LoVo (cell line): ENCODE results near the gene S100A9.
"Not testable (repeated sequence)": the region's sequence is repeated elsewhere in the genome, so short reads cannot be mapped to it uniquely, and the experiment has no call there.

Experiments used
- DNase-seq: peaks from one replicate; pipeline ENCODE4 v3.0.0-alpha.2; 2016; ENCODE audit warnings: low spot score

The S100A9 gene

GRCh38 chr1:153345187-153346076, 12.2 kb upstream of the S100A9 start:
- no peak for DNase-seq

DNA sequence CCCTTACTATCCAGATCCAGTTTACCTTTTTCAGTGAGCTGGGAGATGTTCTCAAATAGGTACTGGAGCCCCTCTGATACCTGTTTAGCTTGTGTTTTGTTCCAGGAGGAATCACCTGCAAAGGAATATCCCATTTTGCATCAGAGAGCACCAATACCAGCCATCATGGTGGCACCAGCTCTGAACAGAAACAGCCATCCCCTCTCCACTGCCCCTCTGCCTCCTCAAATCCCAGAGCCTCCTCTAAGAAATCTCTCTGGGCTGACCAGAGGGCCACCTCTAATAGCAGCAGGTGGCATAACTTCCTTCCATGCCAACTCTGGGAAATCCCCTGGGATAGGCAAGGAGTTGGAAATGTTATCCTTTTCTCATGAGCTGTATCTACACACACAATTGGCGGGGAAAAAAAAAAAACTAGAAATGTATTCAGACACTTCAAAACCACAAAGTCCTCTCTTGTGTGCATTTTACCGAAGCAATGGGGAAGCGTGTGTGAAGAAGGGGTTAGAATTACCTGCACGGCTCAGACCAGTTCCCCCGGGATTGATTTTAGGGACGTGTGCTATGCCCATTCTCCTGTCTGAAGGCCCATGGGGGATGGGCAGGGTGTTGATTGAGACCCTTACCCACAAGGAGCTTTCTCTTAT, 11.5 kb upstream of the S100A9 start:
- DNase-seq, result no peak

DNA sequence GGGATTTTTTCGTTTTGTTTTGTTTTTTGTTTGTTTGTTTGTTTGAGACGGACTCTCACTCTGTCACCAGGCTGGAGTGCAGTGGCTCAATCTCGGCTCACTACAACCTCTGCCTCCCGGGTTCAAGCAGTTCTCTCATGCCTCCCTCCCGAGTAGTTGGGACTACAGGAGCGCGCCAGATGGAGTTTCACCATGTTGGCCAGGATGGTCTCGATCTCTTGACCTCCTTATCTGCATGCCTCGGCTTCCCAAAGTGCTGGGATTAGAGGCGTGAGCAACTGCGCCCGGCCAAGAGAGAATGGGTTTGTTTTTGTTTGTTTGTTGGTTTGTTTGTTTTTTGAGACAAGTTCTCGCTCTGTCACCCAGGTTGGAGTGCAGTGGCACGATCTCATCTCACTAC, 10.6 kb upstream of the S100A9 start:
- DNase-seq, result not testable (repeated sequence)

GRCh38 chr1:153347856-153348255, 9.8 kb upstream of the S100A9 start:
- no peak for DNase-seq

GRCh38 chr1:153348511-153349362, 8.9 kb upstream of the S100A9 start, which contains the start of gene PGLYRP4:
Gene PGLYRP4, minus strand, starts transcription at chr1:153348841. Its CDS starts 909 bp downstream, at chr1:153347932.
- DNase-seq, result no peak

DNA sequence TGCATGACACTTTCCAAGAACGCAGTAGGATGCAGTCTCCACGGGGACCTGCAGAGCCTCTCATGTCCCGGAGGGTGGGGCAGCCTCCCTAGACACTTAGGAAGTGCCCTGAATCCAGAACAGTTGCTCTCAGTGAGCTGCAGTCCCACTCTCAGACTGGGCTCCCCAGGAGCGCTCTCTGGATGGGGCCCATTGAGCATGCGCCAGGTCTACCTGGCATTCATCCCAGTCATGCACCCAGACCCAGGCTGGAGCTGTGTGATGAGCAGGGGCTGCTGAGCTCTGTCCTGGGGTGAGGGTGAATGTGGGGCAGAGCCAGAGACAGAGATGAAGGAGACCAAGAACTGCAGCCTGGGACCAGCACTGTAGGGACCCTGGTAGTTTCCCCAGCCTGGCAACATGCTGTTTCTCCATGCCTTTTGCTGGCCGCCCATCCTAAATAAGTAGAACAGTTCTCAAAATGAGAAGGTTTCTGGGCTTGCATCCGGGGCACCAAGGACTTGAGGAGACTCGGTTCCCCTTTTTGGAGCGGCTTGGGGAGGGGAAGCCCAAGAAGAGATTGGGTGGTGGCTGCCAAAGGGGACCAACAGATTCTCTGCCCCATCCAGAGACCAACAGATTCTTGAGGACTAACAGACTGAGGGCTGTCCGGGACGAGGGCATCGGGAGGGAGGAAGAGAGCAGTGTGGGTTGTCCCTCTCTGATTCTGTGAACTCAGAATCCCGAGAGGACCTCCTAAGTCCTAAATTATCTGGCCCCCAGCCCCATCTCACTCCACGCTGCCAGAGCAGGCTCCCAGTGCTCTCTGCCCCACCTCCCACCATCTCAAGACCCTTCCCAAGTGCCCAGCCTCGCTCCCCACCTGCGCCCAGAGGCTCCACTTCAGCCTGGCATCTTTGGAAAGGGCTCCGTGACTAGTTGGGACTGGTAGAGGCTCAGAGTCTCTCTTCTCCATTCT, 8.0 kb upstream of the S100A9 start:
- no peak for DNase-seq

DNA sequence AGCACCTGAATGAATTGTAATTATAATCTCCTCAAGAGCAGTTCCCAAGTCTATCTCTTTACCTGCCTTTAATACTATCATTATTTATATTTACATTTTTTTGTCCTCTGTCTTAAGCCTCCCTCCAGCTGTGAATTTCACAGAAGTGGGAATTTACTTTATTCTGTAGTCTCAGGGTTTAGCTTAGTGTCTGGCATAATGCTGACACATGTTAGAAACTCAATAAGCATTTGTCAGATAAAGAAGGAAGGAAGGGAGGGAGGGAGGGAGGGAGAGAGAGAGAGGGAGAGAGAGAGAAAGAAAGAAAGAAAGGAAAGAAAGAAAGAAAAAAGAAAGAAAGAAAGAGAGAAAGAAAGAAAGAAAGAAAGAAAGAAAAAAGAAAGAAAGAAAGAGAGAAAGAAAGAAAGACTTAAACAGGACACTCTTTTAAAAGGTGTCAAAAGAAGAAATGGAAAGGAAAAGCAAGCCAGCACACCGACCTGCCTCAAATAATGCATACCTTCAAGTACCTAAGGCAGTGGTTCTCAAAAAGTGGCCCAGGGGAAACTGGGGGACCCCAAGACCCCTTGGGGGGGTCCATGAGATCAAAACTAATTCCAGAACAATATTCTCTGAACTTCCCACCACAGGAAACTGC, 7.2 kb upstream of the S100A9 start:
- no peak for DNase-seq

GRCh38 chr1:153352523-153352922, 5.1 kb upstream of the S100A9 start:
- peak; percentile 70 for DNase-seq

DNA sequence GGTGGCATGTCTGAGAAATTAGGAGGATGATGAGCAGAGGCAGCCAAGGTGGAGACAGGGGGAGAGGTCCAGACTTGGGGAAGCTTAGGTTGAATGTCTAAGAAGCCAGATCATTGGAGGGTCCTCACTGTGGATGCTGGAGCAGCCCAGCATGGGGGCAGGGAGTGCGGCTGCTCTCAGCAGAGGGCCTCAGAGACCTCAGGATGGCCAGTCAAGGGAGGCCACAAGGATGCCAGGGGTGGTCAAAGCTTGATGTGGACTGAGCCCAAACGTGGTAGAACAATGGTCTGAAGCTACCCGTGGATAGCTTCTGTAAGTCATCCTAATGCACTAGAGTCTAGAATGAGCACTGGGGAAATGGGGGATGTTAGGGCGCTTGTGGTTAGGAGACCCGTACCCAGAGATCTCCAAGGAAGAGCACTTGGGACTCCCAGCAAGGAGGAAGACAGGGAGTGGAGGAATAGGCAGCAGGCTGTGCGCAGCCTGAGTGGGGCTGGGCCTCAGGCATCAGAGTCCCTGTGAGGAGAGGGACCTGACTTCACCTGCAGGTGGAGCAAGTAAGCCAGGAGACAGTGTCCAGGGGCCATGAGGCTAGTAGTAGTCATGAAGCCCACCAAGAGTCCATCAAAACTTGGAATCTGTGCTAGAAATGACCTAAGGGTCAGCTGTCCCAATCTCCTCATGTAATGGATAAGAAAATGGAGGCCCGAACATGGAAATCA, 4.3 kb upstream of the S100A9 start:
- no peak for DNase-seq

DNA sequence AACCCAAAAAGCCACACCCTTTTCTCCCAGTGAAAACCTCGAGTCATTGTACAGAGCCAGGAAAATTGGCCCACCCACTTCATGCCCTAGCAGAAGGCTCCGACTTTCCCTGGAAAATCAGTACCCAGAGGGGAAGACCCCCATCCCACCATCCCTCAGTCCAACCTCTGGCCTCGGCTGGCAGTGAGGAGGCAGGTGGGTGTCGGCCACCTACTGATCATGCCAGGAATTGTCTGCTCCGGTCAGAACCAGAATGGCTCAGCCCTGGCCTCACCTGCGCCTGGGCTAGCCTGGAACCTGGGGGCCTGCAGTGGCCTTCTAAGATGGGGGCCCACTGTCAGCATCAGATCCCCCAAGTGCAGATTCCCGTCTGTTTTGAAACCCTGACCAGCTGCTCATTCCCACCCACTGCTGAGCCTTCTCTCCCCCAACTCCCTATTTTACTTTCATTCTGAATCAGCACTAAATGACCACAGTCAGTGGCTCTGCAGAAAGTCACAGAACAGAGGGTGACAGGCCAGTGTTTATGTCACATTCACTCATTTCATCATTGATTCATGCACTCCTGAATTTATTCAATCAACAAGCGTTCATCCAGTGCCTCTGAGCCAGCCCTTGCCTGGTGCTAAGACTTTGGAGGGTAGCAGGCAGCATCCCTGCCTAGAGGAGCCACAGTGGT, 3.0 kb upstream of the S100A9 start:
- DNase-seq, result no peak

DNA sequence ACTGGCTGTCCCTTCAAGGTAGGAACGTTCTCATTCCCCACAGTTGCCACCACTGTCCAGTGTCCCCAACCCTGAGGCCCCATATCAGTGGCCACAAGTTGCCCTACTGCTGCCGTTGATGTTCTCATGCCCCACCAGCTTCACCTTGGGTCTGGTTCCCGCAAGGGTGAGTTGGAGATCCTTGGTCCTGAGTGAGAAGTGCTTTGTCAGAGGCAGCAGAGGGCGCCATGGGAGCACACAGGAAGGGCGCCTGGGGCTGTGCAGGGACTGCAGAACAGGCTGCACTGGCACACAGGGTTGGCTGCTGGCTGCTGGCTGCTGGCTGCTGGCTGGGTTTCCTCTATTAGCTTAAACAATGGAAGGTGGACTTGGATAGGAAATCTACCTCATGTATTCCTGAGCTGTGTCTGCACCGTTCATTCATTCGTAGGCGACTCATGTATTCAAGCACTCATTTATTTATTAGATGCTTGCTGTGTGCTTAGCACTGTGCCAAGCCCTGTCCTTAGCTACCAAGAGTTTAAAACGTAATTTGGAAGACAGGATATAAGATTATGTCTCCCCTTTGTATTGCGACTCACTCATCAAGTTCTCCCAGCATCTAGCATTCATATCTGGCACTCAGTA, 2.1 kb upstream of the S100A9 start:
- peak; percentile 43 for DNase-seq

DNA sequence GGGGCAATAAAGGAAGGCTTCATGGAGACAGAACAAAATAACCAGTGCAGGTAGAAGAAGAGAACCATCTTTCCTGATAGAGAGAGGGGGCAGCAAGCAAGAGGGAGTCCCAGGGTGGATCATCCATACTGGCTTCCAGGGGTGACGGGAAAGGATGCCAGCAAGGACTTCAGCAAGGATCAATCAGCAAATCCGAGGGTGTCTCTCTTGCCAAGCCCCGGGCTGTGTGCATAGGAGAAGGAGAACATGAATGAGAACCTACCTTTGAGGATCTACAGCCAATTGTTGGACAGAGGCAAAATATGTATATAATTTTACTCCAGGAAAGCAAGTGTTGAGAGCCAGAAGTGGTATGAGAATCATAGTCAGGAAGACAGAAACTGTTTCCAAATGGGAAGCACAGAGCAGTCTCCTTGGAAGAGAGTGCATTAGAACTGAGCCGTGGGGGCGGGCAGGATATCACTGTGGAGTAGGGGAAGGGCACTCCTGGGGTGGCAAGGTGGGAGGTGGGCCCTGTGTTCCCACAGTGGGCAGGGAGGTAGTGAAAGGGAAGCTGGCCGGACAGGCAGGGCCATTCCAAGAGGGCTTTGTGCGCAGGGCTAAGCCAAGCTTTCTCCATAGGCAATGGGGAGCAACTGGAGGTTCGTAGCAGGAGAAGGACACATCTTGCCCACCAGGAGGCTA, 1.1 kb upstream of the S100A9 start:
- DNase-seq, result no peak

- no peak for DNase-seq
These were observed 390 bp upstream of the S100A9 start for GRCh38 chr1:153357076-153357852.

DNA sequence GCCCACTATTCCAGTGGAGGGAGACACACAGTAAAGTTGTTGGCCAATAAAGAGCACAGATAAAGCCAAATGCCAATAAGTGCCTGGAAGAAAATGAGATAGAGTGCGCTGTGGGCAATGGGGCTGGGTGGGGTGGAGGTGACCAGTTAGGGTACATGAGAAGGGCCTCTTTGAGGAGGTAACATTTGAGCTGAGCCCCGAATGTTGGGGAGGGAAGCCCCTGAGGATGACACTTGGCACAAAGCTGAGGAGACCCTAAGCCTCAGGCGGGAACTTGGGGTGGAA, 979 bp downstream of the S100A9 start:
- no peak for DNase-seq

DNA sequence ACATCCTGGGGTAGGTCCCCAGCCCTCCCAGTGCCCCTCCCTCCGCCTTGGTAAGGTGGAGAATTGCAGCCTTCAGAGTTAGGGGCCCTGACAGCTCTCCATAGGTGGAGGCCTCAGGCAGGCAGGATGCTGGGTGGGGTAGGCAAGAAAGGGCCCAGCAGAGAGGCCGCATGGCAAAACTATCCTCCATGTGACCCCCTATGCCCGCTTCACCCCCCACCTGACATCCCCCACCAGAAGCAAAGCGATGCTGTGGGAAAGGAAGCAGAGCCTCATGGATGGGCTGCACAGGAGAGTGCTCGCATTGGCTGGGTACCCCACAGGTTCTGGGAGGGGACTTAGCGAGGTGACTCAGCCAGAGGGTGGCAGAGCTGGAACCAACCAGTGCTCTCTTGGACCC, 1.6 kb downstream of the S100A9 start:
- DNase-seq, result no peak

GRCh38 chr1:153360190-153360589, 2.5 kb downstream of the S100A9 start:
- DNase-seq, result no peak

GRCh38 chr1:153360592-153361479, 3.2 kb downstream of the S100A9 start:
- no peak for DNase-seq
